ENCODE measurements around the gene ZFAND2A. TPM values are rescaled to one million over a fixed set of nuclear protein-coding genes. Genes with fewer than 3 reads are reported as not detected.
"Not testable (repeated sequence)": the region's sequence is repeated elsewhere in the genome, so short reads cannot be mapped to it uniquely, and the experiment has no call there.

ZFAND2A gene
- polyA plus RNA-seq, 4 donors, result 19.4 to 24.2 (median 21.8) TPM

- no peak for DNase-seq (ENCODE audit: low read depth in 4 of 4, low spot score in 3 of 4)
These were observed 5.7 kb downstream of the ZFAND2A start for GRCh38 chr7:1154172-1154739.

- no peak for DNase-seq (ENCODE audit: low read depth in 4 of 4, low spot score in 3 of 4)
These were observed 7.5 kb downstream of the ZFAND2A start for GRCh38 chr7:1152492-1152891.

GRCh38 chr7:1151653-1152425, 8.2 kb downstream of the ZFAND2A start:
- no peak for DNase-seq (ENCODE audit: low read depth in 4 of 4, low spot score in 3 of 4)

GRCh38 chr7:1151156-1151555, 8.8 kb downstream of the ZFAND2A start:
- DNase-seq (ENCODE audit: low read depth in 4 of 4, low spot score in 3 of 4), result no peak

- no peak for DNase-seq (ENCODE audit: low read depth in 4 of 4, low spot score in 3 of 4)
These were observed 9.5 kb downstream of the ZFAND2A start for GRCh38 chr7:1150400-1151002.

GRCh38 chr7:1149351-1149794, 10.6 kb downstream of the ZFAND2A start:
- no peak for DNase-seq (ENCODE audit: low read depth in 4 of 4, low spot score in 3 of 4)

- not testable (repeated sequence) for DNase-seq (ENCODE audit: low read depth in 4 of 4, low spot score in 3 of 4)
These were observed 12.1 kb downstream of the ZFAND2A start for GRCh38 chr7:1147873-1148272.

GRCh38 chr7:1144269-1144771, 15.7 kb downstream of the ZFAND2A start:
- DNase-seq (ENCODE audit: low read depth in 4 of 4, low spot score in 3 of 4), result no peak

- DNase-seq (ENCODE audit: low read depth in 4 of 4, low spot score in 3 of 4), result not testable (repeated sequence)
These were observed 17.0 kb downstream of the ZFAND2A start for GRCh38 chr7:1143031-1143430.

- DNase-seq (ENCODE audit: low read depth in 4 of 4, low spot score in 3 of 4), result no peak
These were observed 17.9 kb downstream of the ZFAND2A start for GRCh38 chr7:1142051-1142635.

- no peak for DNase-seq (ENCODE audit: low read depth in 4 of 4, low spot score in 3 of 4)
These were observed 18.3 kb downstream of the ZFAND2A start for GRCh38 chr7:1141651-1142050.

- no peak for DNase-seq (ENCODE audit: low read depth in 4 of 4, low spot score in 3 of 4)
These were observed 19.4 kb downstream of the ZFAND2A start for GRCh38 chr7:1140476-1141104.

- no peak for DNase-seq (ENCODE audit: low read depth in 4 of 4, low spot score in 3 of 4)
These were observed 22.4 kb downstream of the ZFAND2A start for GRCh38 chr7:1137517-1138167.

- no peak for DNase-seq (ENCODE audit: low read depth in 4 of 4, low spot score in 3 of 4)
These were observed 23.0 kb downstream of the ZFAND2A start for GRCh38 chr7:1136841-1137516.

- DNase-seq (ENCODE audit: low read depth in 4 of 4, low spot score in 3 of 4), result no peak
These were observed 25.0 kb downstream of the ZFAND2A start for GRCh38 chr7:1134951-1135350.

- no peak for DNase-seq (ENCODE audit: low read depth in 4 of 4, low spot score in 3 of 4)
These were observed 28.3 kb downstream of the ZFAND2A start for GRCh38 chr7:1131471-1132265.

GRCh38 chr7:1130021-1130990, 29.7 kb downstream of the ZFAND2A start:
- no peak for DNase-seq (ENCODE audit: low read depth in 4 of 4, low spot score in 3 of 4)

- DNase-seq (ENCODE audit: low read depth in 4 of 4, low spot score in 3 of 4), result no peak
These were observed 30.6 kb downstream of the ZFAND2A start for GRCh38 chr7:1129431-1129830.

Data from left renal pelvis (tissue), 4 donors.